ENCODE measurements around the gene VWA8. TPM values are rescaled to one million over a fixed set of nuclear protein-coding genes. Genes with fewer than 3 reads are reported as not detected.

Gene VWA8
- total and polyA plus RNA-seq, 2 of the 8 experiments (the other 6 are each of a cell fraction or from before 2014, with no cell fraction given): 5.9 to 19.6 TPM

DNA sequence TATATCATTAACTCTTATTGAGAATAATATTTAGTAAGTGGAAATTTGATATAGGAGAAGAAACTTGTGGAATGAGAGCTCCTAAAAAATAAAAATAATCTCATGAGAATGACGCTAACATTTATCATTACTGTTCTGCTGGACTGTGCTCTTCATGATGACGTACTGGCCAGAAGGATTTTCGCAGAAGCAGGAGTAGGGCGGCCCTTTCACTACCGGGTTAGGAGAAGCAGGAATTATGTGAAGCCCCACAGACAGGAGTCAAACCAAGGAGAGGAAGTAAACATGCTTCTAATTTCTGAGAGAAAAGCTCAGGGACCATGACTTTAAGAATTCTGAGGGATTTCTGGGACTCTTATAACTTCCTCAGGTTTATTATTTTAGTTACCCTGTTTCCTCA is 195.1 kb downstream of the VWA8 start:
- Histone ChIP-seq H2BK15ac (ENCODE audit: low read length) (no peak overlapping the region), H3K27ac (ENCODE audit: low read depth, low read length) (no peak overlapping the region), H3K4me3 (ENCODE audit: extremely low read depth in 1 of 4, insufficient read depth in 2 of 4, low read depth in 3 of 4, low read length in 4 of 4) (no peak overlapping the region), H3K9ac (replicated peaks in 1 of 4; ENCODE audit: extremely low read depth in 1 of 4, low read depth in 3 of 4, low read length in 3 of 4) (no peak overlapping the region), H3K18ac (ENCODE audit: extremely low read depth, low read length) (no peak overlapping the region), H2AK5ac (ENCODE audit: low read depth, low read length) (no peak overlapping the region), H3K9me3 (ENCODE audit: insufficient read depth in 2 of 2, low read depth in 1 of 2, low read length in 1 of 2) (no peaks in the 10 kb centered on the region), H2AFZ (ENCODE audit: low read length) (no peak overlapping the region), H3K36me3 (ENCODE audit: control insufficient read depth in 2 of 4, insufficient read depth in 4 of 4, low read length in 3 of 4) (no peaks in the 10 kb centered on the region; a peak in 1 of 8 replicates), H4K5ac (ENCODE audit: insufficient read length, low read depth, low read length) (no peak overlapping the region), H4K20me1 (replicated peaks in 1 of 2; ENCODE audit: control insufficient read depth in 1 of 2, insufficient read depth in 2 of 2, low read length in 2 of 2) (no peaks in the 10 kb centered on the region), H3K56ac (replicated peaks; ENCODE audit: insufficient read length, low read depth, low read length) (no peak overlapping the region), H3K14ac (ENCODE audit: insufficient read length) (no peak overlapping the region), H3K4me2 (ENCODE audit: insufficient read depth in 1 of 2, low read depth in 2 of 2, low read length in 2 of 2) (no peak overlapping the region), H3K27me3 (replicated peaks in 1 of 4; ENCODE audit: control insufficient read depth in 3 of 4, extremely low read depth in 1 of 4, insufficient read depth in 3 of 4, low read length in 3 of 4) (no peaks in the 10 kb centered on the region), H3K79me1 (ENCODE audit: low read depth, low read length) (no peaks in the 10 kb centered on the region), H3K4ac (replicated peaks; ENCODE audit: insufficient read length, low read depth, low read length) (no peak overlapping the region), H2BK5ac (ENCODE audit: low read depth, low read length) (no peak overlapping the region), H4K91ac (replicated peaks; ENCODE audit: insufficient read length, low read length) (no peak overlapping the region), H3K79me2 (ENCODE audit: control insufficient read depth in 1 of 2, insufficient read depth in 2 of 2, low read length in 2 of 2) (no peaks in the 10 kb centered on the region), H2BK12ac (ENCODE audit: low read depth, low read length) (no peak overlapping the region), H3K23me2 (ENCODE audit: low read depth, low read length) (no peaks in the 10 kb centered on the region), H2BK20ac (ENCODE audit: low read length) (no peak overlapping the region), H3K4me1 (replicated peaks in 1 of 4; ENCODE audit: control insufficient read depth in 3 of 4, insufficient read depth in 4 of 4, low read length in 3 of 4) (no peaks in the 10 kb centered on the region; a peak in 1 of 7 replicates), H2BK120ac (replicated peaks; ENCODE audit: low read depth, low read length) (no peak overlapping the region), H3K23ac (ENCODE audit: insufficient read length) (no peak overlapping the region), H4K8ac (ENCODE audit: extremely low read depth, insufficient read depth, low read length) (no peak overlapping the region)
- 91% methylated on average over 5 of the region's 5 CpGs; no CpG with 5 or more reads in 1 of the 2 experiments for WGBS, 2 experiments (ENCODE audit: extremely low coverage in 1 of 2, insufficient coverage in 1 of 2, insufficient read length in 1 of 2, insufficient replicate concordance in 2 of 2, low coverage in 1 of 2, low lambda C conversion rate in 2 of 2, missing lambda C conversion rate in 1 of 2)
- CTCF ChIA-PET (ENCODE audit: partially characterized antibody): interaction anchor here (1.6 kb wide), 1 partner anchor 16 kb away, joined by 5 read pairs; no protein-coding TSS in a partner anchor
- FAIRE-seq (no peak), DNase-seq (ENCODE audit: low read depth in 1 of 2, low spot score in 2 of 2) (no peak)
- POLR2A ChIA-PET (ENCODE audit: partially characterized antibody): no interaction called here
